HS-5 (cell line): ENCODE data around the gene FAM83C.
"Not testable (repeated sequence)": the region's sequence is repeated elsewhere in the genome, so short reads cannot be mapped to it uniquely, and the experiment has no call there.

ENCODE experiments used
- DNase-seq: peaks from one replicate; pipeline ENCODE4 v3.0.0-alpha.2; 2012; ENCODE audit warnings: low read depth

Gene FAM83C

DNA sequence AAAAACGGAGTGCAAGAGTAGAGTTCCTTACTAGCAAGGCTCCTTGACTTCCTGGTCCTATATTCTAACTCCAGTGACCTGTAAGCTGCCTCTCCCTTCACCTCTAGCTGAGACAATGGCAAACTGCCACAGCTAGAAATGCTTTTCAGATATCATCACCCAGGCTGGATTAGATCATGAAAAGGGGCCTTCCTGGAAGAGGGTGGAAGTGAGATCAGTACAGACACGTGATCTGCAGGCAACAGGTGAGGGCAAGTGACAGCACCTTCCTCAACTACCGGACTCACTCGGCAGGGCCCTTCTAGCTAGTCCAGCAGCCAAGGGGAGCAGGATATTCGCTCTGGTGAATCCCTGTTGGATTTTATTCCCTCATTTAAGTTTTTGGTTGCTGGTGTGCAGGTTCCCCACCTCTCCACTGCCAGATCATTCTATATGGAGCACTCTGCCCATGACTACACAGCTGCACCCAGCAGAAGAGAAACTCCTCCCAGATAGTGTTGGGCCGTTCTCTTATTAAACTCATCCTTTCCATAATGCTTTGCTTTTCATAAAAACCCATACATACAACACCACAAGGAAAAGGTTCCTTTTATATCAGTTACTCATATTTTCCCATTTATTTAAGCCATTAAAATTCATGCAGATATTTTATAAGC, 26.4 kb upstream of the FAM83C start:
- DNase-seq = peak; percentile 92

DNA sequence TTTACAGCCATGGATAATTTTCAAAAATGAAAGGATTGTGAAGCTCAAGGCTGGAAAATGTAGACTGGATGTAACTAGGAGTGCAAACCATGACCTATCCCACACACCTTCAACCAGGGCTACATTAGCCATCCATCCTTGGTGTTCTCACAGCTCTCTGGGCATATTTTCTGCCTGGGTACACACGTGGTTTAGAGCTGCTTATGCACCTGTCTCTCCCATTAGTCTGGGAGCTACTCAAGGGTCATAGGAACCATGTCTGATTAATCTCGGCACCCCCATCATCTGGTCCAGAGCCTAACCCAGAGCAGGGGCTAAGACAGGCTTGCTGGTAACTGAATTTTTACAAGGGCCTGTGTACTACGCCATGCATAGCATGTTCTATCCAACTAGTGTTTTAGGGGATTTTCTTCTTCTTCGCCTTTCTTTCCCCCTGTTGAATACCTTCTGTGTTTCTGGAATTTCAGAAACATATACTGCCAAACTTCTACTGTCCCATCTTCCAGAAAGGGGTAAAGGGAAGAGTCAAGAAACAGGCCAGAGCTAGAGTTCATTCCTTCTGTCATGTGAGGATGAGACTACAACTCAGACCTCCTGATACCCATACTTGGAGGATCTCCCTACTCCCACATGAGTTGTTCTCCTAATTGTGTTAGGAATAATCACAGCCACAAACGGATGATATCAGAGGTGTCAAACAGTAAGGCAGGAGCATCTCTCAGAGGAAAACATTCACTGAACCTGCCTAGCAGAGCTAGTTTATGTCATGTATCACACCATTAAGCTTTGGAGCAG, 25.4 kb upstream of the FAM83C start:
- no peak for DNase-seq

DNA sequence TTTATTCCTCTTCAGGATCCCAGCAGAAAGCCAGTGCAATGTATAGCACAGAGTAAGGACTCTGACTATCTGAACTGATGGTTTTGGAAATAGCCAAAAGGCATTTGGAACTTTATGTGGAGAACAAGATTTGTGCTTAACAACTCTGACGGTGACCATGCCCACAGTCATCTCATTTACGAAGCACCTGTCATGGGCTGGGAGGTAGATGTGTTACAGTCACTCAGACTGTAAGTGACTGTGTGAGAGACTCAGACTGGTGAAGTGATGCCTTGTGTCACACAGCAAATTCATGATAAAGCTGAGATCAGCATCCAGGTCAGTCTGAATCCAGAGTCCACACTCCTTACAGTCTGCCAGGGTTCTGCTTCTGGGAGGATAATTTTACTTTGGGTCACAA, 23.9 kb upstream of the FAM83C start:
- no peak for DNase-seq

DNA sequence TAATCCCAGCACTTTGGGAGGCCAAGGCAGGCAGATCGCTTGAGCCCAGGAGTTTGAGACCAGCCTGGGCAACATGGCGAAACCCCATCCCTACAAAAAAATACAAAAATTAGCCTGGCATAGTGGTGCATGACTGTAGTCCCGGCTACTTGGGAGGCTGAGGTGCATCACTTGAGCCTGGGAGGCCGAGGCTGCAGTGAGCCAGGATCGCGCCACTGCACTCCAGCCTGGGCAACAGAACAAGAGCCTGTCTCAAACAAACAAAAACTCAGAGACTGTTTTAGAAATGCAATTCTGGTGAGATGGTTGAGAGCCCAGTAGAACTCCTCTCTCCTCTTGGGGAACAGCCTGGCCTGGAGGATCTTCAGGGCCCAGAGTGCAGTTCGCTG, 23.4 kb upstream of the FAM83C start:
- not testable (repeated sequence) for DNase-seq

DNA sequence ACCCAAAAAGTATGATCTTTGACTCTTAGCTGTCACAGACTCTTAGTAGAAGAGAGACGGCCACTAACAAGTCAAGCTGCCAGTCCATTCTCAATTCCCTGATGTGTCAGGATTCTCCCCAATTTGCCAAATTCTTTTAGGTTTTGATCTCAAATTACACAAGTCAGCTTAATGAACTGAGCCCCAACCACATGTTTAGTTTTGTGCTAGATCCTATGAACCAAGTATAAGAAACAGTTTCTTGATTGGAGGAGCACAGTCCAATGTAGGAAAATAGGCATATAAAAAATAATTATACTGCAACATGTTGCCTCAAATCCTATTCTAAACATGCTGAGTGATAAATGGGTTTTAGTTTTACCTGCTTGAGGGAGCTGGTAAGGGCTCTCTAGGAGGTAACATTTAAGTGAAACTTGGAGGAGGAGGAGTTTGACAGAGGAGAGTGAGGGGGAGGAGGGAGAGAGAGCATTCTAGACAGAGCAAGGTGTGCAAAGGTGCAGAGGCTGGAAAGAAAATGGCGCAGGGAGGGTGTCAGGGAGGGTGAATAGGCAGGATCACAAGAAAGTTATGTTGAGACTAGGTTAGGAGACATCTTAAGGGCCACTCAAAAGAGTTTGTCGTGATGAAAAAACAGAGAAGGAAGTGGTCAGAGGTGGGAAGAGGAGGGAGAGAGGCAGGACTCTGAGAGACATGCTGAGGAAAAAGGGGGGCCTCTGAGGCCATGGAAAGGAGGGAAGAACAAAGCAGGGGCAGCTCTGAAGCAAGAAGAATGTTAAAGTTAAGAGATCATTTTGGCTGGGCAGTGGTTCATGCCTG, 22.8 kb upstream of the FAM83C start:
- DNase-seq = no peak

DNA sequence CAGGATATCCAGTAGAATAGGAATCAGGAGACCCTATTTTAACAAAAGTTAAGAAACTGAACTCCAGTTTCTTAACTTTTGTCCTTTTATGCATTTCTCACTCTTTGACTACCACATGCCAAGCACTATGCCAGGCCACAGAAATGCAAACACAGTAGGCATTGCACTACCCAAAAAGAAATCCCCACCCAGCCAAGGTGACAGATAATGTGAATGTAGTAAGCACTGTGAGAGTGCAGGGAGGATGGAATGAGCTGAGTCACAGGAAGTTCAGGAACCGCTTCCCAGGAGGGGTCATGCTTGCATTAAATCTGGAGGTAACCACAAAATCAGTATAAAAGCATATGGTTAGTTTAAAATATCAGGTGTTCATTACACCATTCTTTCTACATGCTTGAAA, 20.1 kb upstream of the FAM83C start:
- DNase-seq = peak; percentile 93

DNA sequence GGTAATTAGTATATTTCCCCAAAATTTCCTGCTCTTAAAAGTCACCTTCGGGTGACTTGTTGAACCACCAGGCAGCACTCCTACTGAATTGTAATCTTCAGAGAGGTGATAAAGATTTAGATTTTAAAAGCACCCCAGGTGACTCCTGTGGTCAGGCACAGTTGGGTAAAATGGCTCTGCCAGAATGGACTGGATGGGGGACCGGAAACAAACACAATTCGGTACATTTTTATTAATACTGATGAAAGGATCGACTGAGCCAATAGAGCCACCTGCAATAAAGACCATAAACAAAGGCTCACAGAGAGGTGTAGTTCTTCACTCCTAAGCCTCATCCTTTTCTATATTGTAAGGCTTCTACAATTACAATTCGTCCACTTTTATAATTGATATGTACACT, 19.6 kb upstream of the FAM83C start:
- DNase-seq = no peak

DNA sequence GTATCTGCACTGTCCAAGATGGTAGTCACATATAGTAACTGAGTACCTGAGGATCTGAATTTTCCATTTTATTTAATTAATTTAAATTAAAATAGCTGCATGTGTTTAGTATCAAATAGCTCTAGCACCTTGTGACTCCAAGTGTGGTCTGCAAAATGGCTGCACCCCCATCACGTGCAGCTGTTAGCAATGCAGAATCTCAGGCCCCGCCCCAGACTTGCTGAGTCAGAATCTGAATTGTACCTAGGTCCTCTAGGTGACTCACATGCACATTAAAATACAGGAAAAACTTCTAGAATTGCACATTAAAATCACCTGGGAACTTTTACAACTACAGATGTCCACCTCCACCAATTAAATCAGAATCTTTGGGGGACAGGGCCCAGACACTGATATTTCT, 19.2 kb upstream of the FAM83C start:
- no peak for DNase-seq

DNA sequence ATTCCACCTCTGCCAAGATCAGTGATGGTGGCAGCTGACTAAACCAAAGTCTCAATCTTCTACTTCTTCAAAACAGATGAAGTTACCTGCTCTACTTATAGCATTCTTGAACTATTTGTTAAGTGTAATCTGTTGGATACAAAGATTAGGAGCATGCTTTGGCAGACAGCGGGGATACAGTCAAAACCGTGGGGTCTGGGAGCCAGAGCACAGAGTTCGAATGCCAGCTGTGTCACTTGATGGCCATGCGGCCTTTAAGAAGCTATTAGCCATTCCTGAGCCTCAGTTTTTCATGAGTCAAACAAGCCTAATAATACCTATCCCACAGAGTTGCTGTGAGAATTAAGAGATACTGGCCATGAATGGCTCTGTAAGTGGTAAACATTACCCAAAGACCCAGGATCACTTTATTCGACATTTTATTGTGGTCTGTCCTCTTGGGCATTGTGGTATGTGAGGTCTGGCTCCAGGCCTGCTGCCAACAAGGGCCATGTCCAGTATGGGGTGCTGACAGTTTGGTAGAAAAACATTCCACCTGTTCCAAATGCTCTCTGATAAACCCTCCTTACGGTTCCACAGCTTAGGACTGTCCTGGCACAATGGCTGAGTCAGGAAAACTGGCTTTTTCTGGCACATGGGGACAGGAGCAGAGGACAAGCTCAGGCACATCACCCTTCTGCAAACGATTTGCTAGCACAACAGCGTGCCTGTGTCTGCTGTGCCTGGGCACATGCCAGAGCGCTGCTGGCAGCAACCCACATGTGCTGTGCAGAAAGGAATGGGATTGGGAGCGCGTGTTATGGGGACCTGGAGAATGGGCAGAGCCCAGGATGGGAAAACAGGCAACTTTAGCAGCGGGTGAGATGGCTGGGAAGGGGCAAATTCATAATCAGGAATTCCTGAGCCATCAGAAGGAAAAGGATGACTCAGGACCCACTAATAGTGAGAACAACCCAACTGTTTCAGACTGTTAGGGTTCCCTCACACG, 15.7 kb upstream of the FAM83C start:
- DNase-seq = peak; percentile 88

DNA sequence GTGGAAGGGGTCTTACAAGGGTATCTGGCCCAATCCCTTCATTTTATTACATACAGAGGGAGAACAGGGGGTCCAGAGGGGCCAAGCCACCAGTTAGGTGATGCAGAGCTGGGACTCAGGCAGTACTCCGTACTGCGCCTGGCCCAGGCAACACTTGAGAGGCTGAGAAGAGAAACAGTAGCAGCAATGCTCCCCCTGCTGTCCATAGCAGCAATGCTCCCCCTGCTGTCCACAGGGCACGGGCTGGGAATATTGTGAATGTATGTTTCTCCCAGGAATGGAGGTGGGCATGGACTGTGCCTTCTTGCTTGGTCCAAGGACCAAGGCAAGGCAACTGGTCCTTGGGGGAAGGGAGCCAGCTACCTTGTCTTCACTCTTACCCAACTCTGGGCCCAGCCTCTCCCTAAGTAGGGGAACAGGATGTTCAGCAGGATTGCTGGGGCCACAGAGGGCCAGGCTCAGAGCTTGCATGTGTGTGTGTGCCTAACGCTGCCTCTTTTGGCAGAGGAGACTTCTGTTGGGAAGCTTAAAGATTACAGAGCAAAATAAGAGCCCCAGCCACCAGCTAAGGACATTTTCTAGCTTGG, 14.8 kb upstream of the FAM83C start:
- DNase-seq = no peak

DNA sequence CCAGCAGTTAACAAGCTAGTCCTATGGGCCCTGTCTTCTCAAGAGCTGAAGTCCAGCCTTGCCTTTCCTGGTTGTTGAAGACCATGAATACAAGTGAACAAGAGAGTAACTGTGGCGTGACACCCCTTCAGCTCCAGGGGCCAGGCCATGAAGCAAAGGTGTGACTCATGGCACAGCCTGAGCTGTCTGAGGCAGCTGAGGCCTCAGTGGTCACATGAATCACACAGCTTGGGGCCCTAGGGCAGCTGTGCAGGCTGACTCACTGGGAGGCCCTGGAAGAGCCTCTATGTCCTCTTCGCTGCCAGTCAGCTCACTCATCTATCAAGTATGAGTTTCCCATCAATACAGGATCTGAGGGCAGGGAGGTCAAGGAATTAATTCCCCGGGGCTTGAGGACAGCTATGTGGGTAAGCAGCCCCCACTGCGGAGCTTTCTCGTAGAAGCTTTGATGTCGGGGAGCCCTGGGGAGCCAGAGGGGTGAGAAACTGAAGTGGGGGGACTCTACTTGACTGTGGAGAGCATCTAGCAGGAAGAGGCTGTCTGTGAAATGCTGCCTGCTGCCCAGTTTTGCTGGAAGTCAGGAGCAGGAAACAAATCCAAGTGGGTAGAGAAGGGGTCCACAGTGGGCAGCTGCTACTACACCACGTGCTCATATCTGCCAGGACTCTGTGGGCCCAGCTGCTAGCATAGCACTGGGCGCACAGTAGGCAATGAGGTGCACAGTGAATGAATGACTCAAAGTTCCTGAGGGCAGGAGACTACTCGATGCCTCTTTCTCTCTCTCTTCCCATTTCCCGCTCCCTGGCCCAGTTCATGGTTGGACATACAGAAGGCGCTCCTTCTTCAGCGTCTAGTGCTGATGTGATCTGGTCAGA, 13.7 kb upstream of the FAM83C start:
- DNase-seq = peak; percentile 98

DNA sequence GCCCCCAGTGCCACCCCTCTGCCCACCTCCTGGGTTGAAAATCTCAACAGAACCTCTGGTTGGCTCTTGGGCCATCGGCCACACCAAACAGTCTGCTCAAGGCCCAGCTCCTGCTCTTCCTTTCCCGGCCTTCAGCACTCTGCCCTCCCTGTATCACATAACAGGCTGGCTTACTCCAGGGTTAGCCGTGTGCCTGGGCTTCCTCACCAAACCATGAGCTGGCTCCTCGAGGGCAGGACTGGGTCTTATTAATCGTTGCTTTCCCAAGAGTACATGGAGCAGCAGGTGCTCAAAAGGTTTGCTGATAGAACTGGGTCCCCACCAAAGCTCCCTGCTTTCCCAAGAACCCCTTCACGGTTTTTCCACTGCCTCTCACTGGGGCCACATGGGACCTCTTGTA, 12.7 kb upstream of the FAM83C start:
- no peak for DNase-seq

DNA sequence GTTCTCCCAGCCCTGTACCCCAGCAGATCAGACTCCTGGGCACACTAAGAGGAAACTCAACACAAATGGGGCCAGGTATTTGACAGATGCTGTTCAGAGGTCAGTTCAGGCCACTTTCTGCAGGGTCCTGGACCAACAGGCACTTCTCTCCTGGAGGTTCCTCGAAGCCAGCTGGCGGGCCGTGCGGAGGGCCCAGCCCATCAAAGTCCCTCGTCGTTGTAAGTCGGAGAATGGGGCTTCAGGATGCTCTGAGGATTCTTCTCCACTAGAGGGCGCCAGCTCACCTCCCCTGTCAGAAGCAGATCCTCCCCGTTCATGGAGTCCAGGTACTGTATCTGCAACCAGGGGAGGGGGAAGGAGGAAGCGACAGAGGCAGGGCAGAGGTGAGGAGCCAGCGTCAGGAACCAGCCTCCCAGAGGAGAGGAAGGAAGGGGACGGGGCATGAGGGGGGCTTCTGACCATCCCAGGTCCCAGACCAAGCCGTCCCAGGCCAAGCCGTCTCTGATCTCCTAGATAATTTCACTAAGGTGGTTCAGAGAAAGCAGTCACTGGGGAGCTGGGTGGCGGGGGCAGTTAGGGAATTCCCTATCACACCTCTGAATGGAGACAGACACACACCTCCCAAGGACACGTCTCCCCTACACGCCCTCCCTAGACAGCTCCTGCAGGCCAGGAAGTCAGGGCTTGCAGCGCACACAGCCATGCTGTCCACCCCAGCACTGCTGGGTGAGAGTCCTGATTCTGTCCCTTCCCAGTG, 11.7 kb upstream of the FAM83C start:
- no peak for DNase-seq

DNA sequence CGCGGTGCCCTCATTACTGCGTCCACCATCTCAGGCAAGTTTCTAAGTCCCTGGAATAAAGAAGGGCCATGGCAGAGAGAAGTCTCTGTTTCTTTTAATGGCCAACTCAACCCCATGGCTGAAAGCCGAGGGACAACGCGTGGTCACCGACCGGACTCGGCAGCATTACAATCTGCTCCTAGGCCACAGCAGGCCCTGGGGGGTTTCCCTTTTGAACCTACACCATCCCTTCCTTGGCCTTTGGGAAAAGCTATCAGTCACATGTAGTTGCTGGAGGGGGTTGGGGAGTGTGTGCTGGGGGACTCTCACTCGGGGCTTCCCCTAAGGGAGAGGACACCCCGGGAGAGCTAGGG, 11.1 kb upstream of the FAM83C start:
- DNase-seq = no peak

DNA sequence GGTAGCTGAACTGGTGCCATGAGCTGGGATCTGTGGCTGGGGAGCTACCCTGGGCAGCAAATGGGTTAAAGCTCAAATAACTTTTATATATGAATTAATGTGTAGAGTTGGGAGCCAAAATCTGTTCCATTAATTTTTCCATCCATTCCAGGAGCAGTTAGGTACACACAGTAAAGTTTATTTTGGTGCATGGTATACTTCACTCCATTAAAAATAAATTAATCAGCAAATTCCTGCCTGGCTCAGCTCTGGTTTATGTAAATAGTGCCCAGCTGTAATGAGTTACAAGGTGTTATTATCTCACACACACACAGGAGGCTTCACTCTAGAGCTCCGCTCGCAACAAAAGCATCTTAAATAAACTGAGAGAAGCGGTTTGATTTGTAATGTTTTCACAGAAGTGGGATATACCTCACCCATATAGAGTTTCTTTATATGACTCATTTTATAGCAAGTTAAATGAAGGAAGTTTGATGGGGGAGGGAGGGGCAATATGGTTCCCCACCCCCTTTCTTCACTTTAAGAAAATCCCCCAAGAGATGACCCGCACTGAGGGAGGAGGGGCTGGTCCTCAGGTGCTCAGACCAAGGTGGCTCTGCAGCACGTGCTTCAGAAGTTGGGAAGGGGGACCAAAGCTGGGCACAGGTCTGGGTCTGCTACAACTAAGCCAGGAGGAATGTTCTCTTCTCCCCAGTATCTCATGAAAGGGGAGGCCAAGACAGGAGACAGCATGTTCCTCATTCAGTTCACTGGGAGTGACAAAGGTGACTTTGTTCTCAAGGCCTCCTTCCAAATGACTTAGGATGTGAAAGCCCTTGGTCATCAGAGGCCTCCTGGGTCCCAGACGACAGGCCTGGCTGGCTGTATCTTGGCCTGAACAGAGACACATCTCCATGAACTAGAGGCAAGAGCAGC, 10.5 kb upstream of the FAM83C start:
- DNase-seq = no peak

DNA sequence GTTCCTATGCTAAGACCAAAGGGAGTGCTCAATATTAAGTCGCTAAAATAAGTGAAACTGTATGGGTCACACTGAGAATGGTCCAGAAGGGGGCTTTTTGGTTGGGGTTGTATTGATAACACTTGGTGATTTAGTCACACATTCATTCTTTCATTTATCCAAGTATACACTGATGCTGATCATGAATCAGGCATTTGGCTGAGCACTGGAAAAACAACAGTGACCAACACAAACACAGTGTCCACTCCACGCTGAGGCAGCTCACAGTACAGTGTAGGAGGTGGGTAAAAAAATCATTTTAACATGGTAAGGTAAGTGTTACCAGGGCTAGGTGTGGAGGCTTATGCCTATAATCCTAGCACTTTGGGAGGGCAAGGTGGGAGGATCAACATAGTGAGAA, 9.2 kb upstream of the FAM83C start:
- no peak for DNase-seq

DNA sequence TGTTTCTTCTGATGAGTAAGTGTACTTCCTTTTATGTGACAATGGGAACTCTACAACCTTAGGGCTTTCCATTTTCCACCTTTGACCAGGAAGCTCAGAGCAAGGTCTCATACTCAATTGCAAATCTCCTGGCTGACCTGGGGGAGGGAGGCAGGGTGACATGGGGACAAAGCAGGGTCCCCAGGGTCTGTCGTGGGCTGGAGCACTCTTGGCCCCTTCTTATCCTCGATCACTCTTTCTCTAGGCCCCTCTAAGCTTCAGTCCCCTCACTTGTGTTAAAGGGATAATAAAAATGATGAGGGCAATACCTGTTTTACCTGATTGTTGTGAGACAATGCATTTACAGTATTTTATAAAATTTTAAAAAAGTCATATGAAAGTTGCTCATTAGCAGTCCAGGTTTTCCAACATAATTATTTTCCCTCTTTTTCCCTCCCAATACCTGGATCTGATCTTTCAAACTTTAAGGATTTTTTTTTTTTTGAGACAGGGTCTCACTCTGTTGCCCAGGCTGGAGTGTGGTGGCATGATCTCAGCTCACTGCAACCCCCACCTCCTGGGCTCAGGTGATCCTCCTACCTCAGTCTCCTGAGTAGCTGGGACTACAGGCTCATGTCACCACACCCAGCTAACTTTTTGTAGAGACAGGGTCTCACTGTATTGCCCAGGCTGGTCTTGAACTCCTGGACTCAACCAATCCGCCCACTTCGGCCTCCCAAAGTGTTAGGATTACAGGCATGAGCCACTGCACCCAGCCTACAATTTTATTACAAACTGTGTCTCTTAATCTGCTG, 8.4 kb upstream of the FAM83C start:
- no peak for DNase-seq

DNA sequence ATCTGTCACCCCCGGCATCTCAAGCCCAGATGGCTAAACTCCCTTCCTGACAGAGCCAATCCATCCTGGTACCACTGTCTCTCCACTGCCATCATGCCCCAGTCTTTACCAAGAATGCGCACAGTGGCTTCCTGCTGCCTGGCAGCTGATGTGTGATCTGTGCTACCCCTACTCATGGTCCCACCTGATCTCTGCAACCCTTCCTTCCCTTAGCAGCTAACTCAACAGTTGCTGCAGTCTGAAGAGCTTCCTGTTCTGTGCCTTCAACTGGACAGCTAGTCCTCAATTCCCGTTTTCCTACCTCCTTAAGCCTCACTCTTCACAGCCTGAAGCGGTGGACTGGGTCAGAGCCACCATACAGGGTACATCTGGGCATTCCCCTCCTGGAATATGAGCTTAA, 7.6 kb upstream of the FAM83C start:
- no peak for DNase-seq
